HG03558 (cell line): ENCODE results near the gene SYNGR4.
"Not testable (repeated sequence)": the region's sequence is repeated elsewhere in the genome, so short reads cannot be mapped to it uniquely, and the experiment has no call there.

Experiments used
- ATAC-seq: cut with Tn5 transposase; IDR thresholded peaks from one replicate; pipeline ENCODE4 v1.9.1; 2021; ENCODE audit warnings: moderate number of reproducible peaks; ENCODE audit not compliant: unreplicated experiment; ENCODE audit errors: extremely low read depth

The SYNGR4 gene

GRCh38 chr19:48363810-48364597 is at the start of gene SYNGR4, which contains the start of gene TMEM143:
TSS of gene SYNGR4 (plus strand) at chr19:48364367. CDS start at chr19:48365843, 1,476 bp downstream.
TSS of gene TMEM143 (minus strand) at chr19:48363940. CDS start at chr19:48363920, 20 bp downstream.
- ATAC-seq: peak; percentile 62

- no peak for ATAC-seq
Measured at GRCh38 chr19:48315712-48316111, 48.5 kb upstream of the SYNGR4 start.

- ATAC-seq: not testable (repeated sequence)
Measured at GRCh38 chr19:48317708-48317960, 46.5 kb upstream of the SYNGR4 start.

- no peak for ATAC-seq
Measured at GRCh38 chr19:48318286-48318987, 45.7 kb upstream of the SYNGR4 start.

GRCh38 chr19:48319647-48320541 is 44.3 kb upstream of the SYNGR4 start:
- ATAC-seq: no peak

GRCh38 chr19:48321372-48321621 is 42.9 kb upstream of the SYNGR4 start:
- ATAC-seq: peak; percentile 27

GRCh38 chr19:48321622-48322591 is 42.3 kb upstream of the SYNGR4 start:
- ATAC-seq: peak; percentile 33

- no peak for ATAC-seq
Measured at GRCh38 chr19:48325265-48325910, 38.8 kb upstream of the SYNGR4 start, which contains the start of gene EMP3. TSS of gene EMP3 (plus strand) at chr19:48325552. CDS start at chr19:48326845, 1,293 bp downstream.

GRCh38 chr19:48329167-48329891 is 34.8 kb upstream of the SYNGR4 start:
- no peak for ATAC-seq

GRCh38 chr19:48330012-48330681 is 34.0 kb upstream of the SYNGR4 start:
- no peak for ATAC-seq

- no peak for ATAC-seq
Measured at GRCh38 chr19:48332351-48332661, 31.9 kb upstream of the SYNGR4 start.

GRCh38 chr19:48332662-48333466 is 31.3 kb upstream of the SYNGR4 start:
- peak; percentile 50 for ATAC-seq

- ATAC-seq: no peak
Measured at GRCh38 chr19:48333467-48334384, 30.4 kb upstream of the SYNGR4 start.

- ATAC-seq: no peak
Measured at GRCh38 chr19:48338253-48338755, 25.9 kb upstream of the SYNGR4 start.

GRCh38 chr19:48338802-48339503 is 25.2 kb upstream of the SYNGR4 start:
- no peak for ATAC-seq

- ATAC-seq: no peak
Measured at GRCh38 chr19:48340995-48341394, 23.2 kb upstream of the SYNGR4 start.
